Psoas muscle (tissue), 8 donors: ENCODE data around the gene ZC3HAV1. TPM values are rescaled to one million over a fixed set of nuclear protein-coding genes. Genes with fewer than 3 reads are reported as not detected.

ENCODE experiments used
- ATAC-seq, 4 donors: fragments of 200-7000 bp; cut with Tn5 transposase; one replicate each; pipeline ENCODE4 v1.9.1; 2020; ENCODE audit warnings: moderate library complexity in 3 of 4, mild to moderate bottlenecking in 2 of 4
- DNase-seq, 2 donors: peaks; one replicate each; pipeline ENCODE4 v3.0.0-alpha.2; 2020
- H3K27ac ChIP-seq: fragments of 200-600 bp; one replicate; pipeline ENCODE4 v1.8.0; 2022
- H3K27me3 ChIP-seq, 3 donors: fragments of 200-600 bp in 1 of 3; one replicate each; pipeline versions ENCODE4 v1.6.1 to v1.8.0; 2013 to 2022; ENCODE audit warnings: low read length in 2 of 3, mild to moderate bottlenecking in 2 of 3, moderate library complexity in 1 of 3; ENCODE audit not compliant: insufficient read depth in 3 of 3
- H3K36me3 ChIP-seq, 2 donors: fragments of 200-600 bp in 1 of 2; one replicate each; pipeline versions ENCODE4 v1.6.1 to v1.8.0; 2013 to 2022; ENCODE audit warnings: low read depth in 1 of 2, mild to moderate bottlenecking in 1 of 2, moderate library complexity in 1 of 2; ENCODE audit not compliant: insufficient read depth in 1 of 2
- H3K4me1 ChIP-seq: fragments of 200-600 bp; one replicate; pipeline ENCODE4 v1.8.0; 2022
- H3K4me3 ChIP-seq: fragments of 200-600 bp; one replicate; pipeline ENCODE4 v1.8.0; 2022; ENCODE audit warnings: mild to moderate bottlenecking
- H3K9me3 ChIP-seq: fragments of 200-600 bp; one replicate; pipeline ENCODE4 v1.8.0; 2022
- CTCF ChIP-seq: fragments of 200-600 bp; IDR thresholded peaks from one replicate; pipeline ENCODE4 v1.8.0; 2022; ENCODE audit warnings: antibody characterized with exemption
- WGBS, 3 donors: extraction: QIAGEN DNeasy Blood & Tissue Kit; methylation state at CpG; one replicate each; pipeline versions ENCODE4 v1.1.6 to v1.1.7; 2013; 5-methylcytosine and 5-hydroxymethylcytosine counted together
- intact Hi-C, 2 donors: fragments of 100-400 bp; cut with DNase I; formaldehyde crosslinking; loops; one replicate each; pipeline versions ENCODE4 v1.11.0 to v1.14.2; 2022
- polyA plus RNA-seq, 3 donors: library from polyadenylated mRNA; stranded (reverse); fragments of 200-250 nt; gene quantifications; one replicate each; pipeline ENCODE4 v1.2.3, GENCODE V29; 2013
- total RNA-seq, 4 donors: library from RNA; stranded (reverse); fragmentation: NEBNext Ultra II Directional in 2 of 4; extraction: Animal tissue kit (Norgen Biotek cat#: 25700) in 2 of 4; gene quantifications; one replicate each; pipeline versions ENCODE4 v1.2.1 to v1.2.4, GENCODE V29; 2021 to 2023
- donor health status: healthy with polysubstance abuse.
- donor health status: DM: no; HTN: no; CAD: no; lungs with moderate emphysema.
- donor health status: Bipolar disorder and iron deficiency.
- donor health status: healthy.
- donor health status: DM: yes; HTN: yes; CAD: no.
- donor health status: DM: no; HTN: no; CAD: no.
- donor health status: DM: no; HTN: no; CAD: no.
- donor health status: DM: yes; HTN: yes; CAD: no.

The ZC3HAV1 gene
- total and polyA plus RNA-seq, 7 donors, result 1.6 to 5.3 (median 3.9) TPM

GRCh38 chr7:139046143-139046542 is 63.4 kb downstream of the ZC3HAV1 start:
- no peak overlapping the region for H3K4me3 ChIP-seq
- 80 to 86% (median 81%) methylated on average over 6 of the region's 6 CpGs for WGBS, 3 donors
- no peaks in the 10 kb centered on the region for H3K27me3 ChIP-seq
- H3K36me3 ChIP-seq, result peaks cover 5 to 35% of the 10 kb centered on the region in 2 donors
- no peak for TF ChIP-seq CTCF
- no peak overlapping the region for H3K27ac ChIP-seq
- DNase-seq, result no peak
- H3K4me1 ChIP-seq, result no peaks in the 10 kb centered on the region
- ATAC-seq, result no peak
- no peaks in the 10 kb centered on the region for H3K9me3 ChIP-seq
- intact Hi-C loops, result no loop called here

GRCh38 chr7:139044813-139045794 is 64.4 kb downstream of the ZC3HAV1 start:
- H3K4me3 ChIP-seq, result no peak overlapping the region
- DNase-seq, result no peak
- H3K27ac ChIP-seq, result no peak overlapping the region
- intact Hi-C loops, result no loop called here
- TF ChIP-seq CTCF, result no peak
- H3K27me3 ChIP-seq, result no peaks in the 10 kb centered on the region
- H3K9me3 ChIP-seq, result no peaks in the 10 kb centered on the region
- ATAC-seq, result no peak
- H3K36me3 ChIP-seq, result peaks cover 5 to 25% of the 10 kb centered on the region in 2 donors
- H3K4me1 ChIP-seq, result no peaks in the 10 kb centered on the region
- WGBS, 3 donors, result 89 to 94% (median 92%) methylated on average over 5 of the region's 5 CpGs

- no peak for TF ChIP-seq CTCF
- H3K27me3 ChIP-seq, result no peaks in the 10 kb centered on the region
- ATAC-seq (no peak), DNase-seq (no peak)
- intact Hi-C loops, result no loop called here
- H3K4me1 ChIP-seq, result no peaks in the 10 kb centered on the region
- no peak overlapping the region for H3K4me3 ChIP-seq
- peaks cover 5 to 24% of the 10 kb centered on the region in 2 donors for H3K36me3 ChIP-seq
- H3K27ac ChIP-seq, result no peak overlapping the region
- no peaks in the 10 kb centered on the region for H3K9me3 ChIP-seq
- 82 to 84% (median 82%) methylated on average over 14 of the region's 14 CpGs for WGBS, 3 donors
These were observed 65.4 kb downstream of the ZC3HAV1 start for GRCh38 chr7:139043823-139044812.

- Histone ChIP-seq H3K4me1 (no peaks in the 10 kb centered on the region), H3K27ac (no peak overlapping the region), H3K36me3 (peaks cover 0 to 7% of the 10 kb centered on the region in 2 donors), H3K4me3 (no peak overlapping the region), H3K27me3 (peaks cover 0 to 6% (median 0%) of the 10 kb centered on the region in 3 donors), H3K9me3 (no peaks in the 10 kb centered on the region)
- DNase-seq (no peak), ATAC-seq (no peak)
- TF ChIP-seq CTCF, result no peak
- intact Hi-C loops, result no loop called here
- 30 to 46% (median 40%) methylated on average over 6 of the region's 6 CpGs for WGBS, 3 donors
These were observed 68.0 kb downstream of the ZC3HAV1 start for GRCh38 chr7:139041378-139042085.
